ENCODE data around the gene SMIM38. TPM values are rescaled to one million over a fixed set of nuclear protein-coding genes. Genes with fewer than 3 reads are reported as not detected.
A peak's percentile ranks its signal among the peaks of the same experiment; 100 is the strongest.

Gene SMIM38
- polyA plus RNA-seq, 1 of the 3 experiments (the other 2 are of a cell fraction) = 0.13 TPM

- ChIA-PET CTCF (interaction anchor here (0.5 to 1.7 kb wide), 3 partner anchors 9 to 552 kb away, joined by 3 to 5 read pairs (median 3); partner anchors contain the start of gene LTO1), POLR2A (no interaction called here)
- Histone ChIP-seq H3K4me1 (ENCODE audit: control insufficient read depth in 1 of 2, insufficient read depth in 2 of 2, low read depth in 1 of 2, low read length in 1 of 2) (peaks cover 13 to 15% of the 10 kb centered on the region in 2 experiments; a peak in 2 of 4 replicates), H3K9me3 (no peaks in the 10 kb centered on the region), H3K27me3 (ENCODE audit: insufficient read depth) (no peaks in the 10 kb centered on the region), H3K4me2 (peak overlapping the region; percentile 81), H3F3A (replicated peaks; ENCODE audit: insufficient read depth) (peaks cover 4% of the 10 kb centered on the region), H4K20me1 (ENCODE audit: insufficient read depth) (no peaks in the 10 kb centered on the region), H3K27ac (ENCODE audit: low read depth in 2 of 2, low read length in 1 of 2) (no peak overlapping the region), H3K9me2 (no peaks in the 10 kb centered on the region), H3K36me3 (replicated peaks in 1 of 2; ENCODE audit: control insufficient read depth in 1 of 2, insufficient read depth in 2 of 2, low read length in 1 of 2) (no peaks in the 10 kb centered on the region), H2AFZ (ENCODE audit: low read depth) (no peak overlapping the region), H3K4me3 (ENCODE audit: low read depth in 2 of 2, low read length in 1 of 2) (no peak overlapping the region), H3K79me2 (ENCODE audit: insufficient read depth) (no peaks in the 10 kb centered on the region), H3K9ac (no peak overlapping the region; the same call in 1 of the 2 replicates)
- 21% methylated on average over 14 of the region's 27 CpGs for WGBS (ENCODE audit: low lambda C conversion rate)
- peak; percentile 58 for DNase-seq
- TF ChIP-seq EZH2phosphoT487 (IDR thresholded peaks at IDR 0.05; ENCODE audit: borderline replicate concordance, low read depth) = no peak
- TF ChIP-seq, protein P1, sequence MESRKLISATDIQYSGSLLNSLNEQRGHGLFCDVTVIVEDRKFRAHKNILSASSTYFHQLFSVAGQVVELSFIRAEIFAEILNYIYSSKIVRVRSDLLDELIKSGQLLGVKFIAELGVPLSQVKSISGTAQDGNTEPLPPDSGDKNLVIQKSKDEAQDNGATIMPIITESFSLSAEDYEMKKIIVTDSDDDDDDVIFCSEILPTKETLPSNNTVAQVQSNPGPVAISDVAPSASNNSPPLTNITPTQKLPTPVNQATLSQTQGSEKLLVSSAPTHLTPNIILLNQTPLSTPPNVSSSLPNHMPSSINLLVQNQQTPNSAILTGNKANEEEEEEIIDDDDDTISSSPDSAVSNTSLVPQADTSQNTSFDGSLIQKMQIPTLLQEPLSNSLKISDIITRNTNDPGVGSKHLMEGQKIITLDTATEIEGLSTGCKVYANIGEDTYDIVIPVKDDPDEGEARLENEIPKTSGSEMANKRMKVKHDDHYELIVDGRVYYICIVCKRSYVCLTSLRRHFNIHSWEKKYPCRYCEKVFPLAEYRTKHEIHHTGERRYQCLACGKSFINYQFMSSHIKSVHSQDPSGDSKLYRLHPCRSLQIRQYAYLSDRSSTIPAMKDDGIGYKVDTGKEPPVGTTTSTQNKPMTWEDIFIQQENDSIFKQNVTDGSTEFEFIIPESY (IDR thresholded peaks at IDR 0.05; ENCODE audit: borderline replicate concordance, low read depth) = no peak
- TF ChIP-seq FOSL2 (IDR thresholded peaks at IDR 0.05; ENCODE audit: borderline replicate concordance, low read depth) = peak; percentile 83
- TF ChIP-seq, protein P2, sequence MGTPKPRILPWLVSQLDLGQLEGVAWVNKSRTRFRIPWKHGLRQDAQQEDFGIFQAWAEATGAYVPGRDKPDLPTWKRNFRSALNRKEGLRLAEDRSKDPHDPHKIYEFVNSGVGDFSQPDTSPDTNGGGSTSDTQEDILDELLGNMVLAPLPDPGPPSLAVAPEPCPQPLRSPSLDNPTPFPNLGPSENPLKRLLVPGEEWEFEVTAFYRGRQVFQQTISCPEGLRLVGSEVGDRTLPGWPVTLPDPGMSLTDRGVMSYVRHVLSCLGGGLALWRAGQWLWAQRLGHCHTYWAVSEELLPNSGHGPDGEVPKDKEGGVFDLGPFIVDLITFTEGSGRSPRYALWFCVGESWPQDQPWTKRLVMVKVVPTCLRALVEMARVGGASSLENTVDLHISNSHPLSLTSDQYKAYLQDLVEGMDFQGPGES (IDR thresholded peaks at IDR 0.05; ENCODE audit: low read depth, low read length) = no peak
- no peak for TF ChIP-seq GABPA (IDR thresholded peaks at IDR 0.05; ENCODE audit: low read depth)
- TF ChIP-seq EP300 (IDR thresholded peaks at IDR 0.05; ENCODE audit: borderline replicate concordance in 1 of 2, low read depth in 1 of 2, low read length in 1 of 2) = peak in 1 of 2 experiments; percentile 22; a peak in 1 of 4 replicates
- no peak for TF ChIP-seq MEF2A (IDR thresholded peaks at IDR 0.05; ENCODE audit: borderline replicate concordance, low read depth)
- no peak for TF ChIP-seq POLR2AphosphoS5 (IDR thresholded peaks at IDR 0.05; ENCODE audit: low read depth, low read length)
- TF ChIP-seq, protein P3, sequence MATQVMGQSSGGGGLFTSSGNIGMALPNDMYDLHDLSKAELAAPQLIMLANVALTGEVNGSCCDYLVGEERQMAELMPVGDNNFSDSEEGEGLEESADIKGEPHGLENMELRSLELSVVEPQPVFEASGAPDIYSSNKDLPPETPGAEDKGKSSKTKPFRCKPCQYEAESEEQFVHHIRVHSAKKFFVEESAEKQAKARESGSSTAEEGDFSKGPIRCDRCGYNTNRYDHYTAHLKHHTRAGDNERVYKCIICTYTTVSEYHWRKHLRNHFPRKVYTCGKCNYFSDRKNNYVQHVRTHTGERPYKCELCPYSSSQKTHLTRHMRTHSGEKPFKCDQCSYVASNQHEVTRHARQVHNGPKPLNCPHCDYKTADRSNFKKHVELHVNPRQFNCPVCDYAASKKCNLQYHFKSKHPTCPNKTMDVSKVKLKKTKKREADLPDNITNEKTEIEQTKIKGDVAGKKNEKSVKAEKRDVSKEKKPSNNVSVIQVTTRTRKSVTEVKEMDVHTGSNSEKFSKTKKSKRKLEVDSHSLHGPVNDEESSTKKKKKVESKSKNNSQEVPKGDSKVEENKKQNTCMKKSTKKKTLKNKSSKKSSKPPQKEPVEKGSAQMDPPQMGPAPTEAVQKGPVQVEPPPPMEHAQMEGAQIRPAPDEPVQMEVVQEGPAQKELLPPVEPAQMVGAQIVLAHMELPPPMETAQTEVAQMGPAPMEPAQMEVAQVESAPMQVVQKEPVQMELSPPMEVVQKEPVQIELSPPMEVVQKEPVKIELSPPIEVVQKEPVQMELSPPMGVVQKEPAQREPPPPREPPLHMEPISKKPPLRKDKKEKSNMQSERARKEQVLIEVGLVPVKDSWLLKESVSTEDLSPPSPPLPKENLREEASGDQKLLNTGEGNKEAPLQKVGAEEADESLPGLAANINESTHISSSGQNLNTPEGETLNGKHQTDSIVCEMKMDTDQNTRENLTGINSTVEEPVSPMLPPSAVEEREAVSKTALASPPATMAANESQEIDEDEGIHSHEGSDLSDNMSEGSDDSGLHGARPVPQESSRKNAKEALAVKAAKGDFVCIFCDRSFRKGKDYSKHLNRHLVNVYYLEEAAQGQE (IDR thresholded peaks at IDR 0.05; ENCODE audit: low read depth, low read length) = no peak
- TF ChIP-seq MXI1 (IDR thresholded peaks at IDR 0.05; ENCODE audit: low read depth, low read length) = no peak
- TF ChIP-seq SIN3A (IDR thresholded peaks at IDR 0.05; ENCODE audit: borderline replicate concordance, low read depth, low read length) = no peak
- TF ChIP-seq, protein P4, sequence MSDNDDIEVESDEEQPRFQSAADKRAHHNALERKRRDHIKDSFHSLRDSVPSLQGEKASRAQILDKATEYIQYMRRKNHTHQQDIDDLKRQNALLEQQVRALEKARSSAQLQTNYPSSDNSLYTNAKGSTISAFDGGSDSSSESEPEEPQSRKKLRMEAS (IDR thresholded peaks at IDR 0.05; ENCODE audit: low read depth) = no peak
- no peak for TF ChIP-seq RFX5 (IDR thresholded peaks at IDR 0.05; ENCODE audit: low read length)
- TF ChIP-seq RXRA (IDR thresholded peaks at IDR 0.05; ENCODE audit: borderline replicate concordance, low read depth) = no peak; the same call in 1 of the 2 replicates
- TF ChIP-seq, protein P5, sequence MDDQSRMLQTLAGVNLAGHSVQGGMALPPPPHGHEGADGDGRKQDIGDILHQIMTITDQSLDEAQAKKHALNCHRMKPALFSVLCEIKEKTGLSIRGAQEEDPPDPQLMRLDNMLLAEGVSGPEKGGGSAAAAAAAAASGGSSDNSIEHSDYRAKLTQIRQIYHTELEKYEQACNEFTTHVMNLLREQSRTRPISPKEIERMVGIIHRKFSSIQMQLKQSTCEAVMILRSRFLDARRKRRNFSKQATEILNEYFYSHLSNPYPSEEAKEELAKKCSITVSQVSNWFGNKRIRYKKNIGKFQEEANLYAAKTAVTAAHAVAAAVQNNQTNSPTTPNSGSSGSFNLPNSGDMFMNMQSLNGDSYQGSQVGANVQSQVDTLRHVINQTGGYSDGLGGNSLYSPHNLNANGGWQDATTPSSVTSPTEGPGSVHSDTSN (IDR thresholded peaks at IDR 0.05) = no peak
- TF ChIP-seq FOXM1 (IDR thresholded peaks at IDR 0.05; ENCODE audit: low read depth) = no peak
- TF ChIP-seq, protein P6, sequence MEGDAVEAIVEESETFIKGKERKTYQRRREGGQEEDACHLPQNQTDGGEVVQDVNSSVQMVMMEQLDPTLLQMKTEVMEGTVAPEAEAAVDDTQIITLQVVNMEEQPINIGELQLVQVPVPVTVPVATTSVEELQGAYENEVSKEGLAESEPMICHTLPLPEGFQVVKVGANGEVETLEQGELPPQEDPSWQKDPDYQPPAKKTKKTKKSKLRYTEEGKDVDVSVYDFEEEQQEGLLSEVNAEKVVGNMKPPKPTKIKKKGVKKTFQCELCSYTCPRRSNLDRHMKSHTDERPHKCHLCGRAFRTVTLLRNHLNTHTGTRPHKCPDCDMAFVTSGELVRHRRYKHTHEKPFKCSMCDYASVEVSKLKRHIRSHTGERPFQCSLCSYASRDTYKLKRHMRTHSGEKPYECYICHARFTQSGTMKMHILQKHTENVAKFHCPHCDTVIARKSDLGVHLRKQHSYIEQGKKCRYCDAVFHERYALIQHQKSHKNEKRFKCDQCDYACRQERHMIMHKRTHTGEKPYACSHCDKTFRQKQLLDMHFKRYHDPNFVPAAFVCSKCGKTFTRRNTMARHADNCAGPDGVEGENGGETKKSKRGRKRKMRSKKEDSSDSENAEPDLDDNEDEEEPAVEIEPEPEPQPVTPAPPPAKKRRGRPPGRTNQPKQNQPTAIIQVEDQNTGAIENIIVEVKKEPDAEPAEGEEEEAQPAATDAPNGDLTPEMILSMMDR (IDR thresholded peaks at IDR 0.05) = no peak
- no peak for TF ChIP-seq NFIC (IDR thresholded peaks at IDR 0.05; ENCODE audit: borderline replicate concordance)
- no peak for TF ChIP-seq ELF1 (IDR thresholded peaks at IDR 0.05)
- no peak for TF ChIP-seq RAD21 (IDR thresholded peaks at IDR 0.05; ENCODE audit: low read length)
- TF ChIP-seq FOXJ3 (CRISPR knock-in tag; IDR thresholded peaks at IDR 0.05) = no peak
- no peak for TF ChIP-seq CHD2 (IDR thresholded peaks at IDR 0.05; ENCODE audit: low read length, partially characterized antibody)
- no peak for TF ChIP-seq NRF1 (IDR thresholded peaks at IDR 0.05; ENCODE audit: low read depth, low read length)
Observed at GRCh38 chr11:69122630-69123431, 32.9 kb upstream of the SMIM38 start.

Data from SK-N-SH (cell line).